Measurements from ENCODE around the gene TNFSF13.

TNFSF13 gene

DNA sequence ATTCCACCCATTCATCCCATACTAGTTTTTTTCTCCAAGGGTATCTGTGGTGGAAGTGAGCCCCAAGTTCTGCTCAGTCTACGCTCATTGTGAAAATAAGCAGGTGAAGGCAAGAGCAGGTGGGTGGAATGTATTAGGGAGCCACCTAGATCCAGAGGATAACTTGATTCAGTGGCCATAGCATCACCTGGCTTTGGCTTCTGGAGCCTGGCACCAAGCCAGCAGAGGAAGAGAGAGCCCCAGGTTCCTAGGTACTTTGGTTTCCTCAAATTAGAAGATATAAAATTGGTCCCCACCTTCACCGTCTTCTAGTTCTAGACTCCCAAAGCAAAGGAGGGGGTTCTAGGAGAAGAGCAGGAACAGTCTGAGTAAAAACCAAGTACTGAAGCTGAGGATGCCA is 52.1 kb downstream of the TNFSF13 start:
- no peak overlapping the region for H3K4me3 ChIP-seq
- no peak for DNase-seq (ENCODE audit: low spot score in 2 of 2)
- peaks cover 12% of the 10 kb centered on the region for H3K4me1 ChIP-seq
- in situ Hi-C loops (cut with MboI; ENCODE audit: low sequenced_read_pairs) = no loop called here
- H3K36me3 ChIP-seq (replicated peaks) = peaks cover 16% of the 10 kb centered on the region
- H3K27me3 ChIP-seq (ENCODE audit: low read depth) = no peaks in the 10 kb centered on the region
- H3K9me3 ChIP-seq = no peaks in the 10 kb centered on the region

All from HAP-1 (cell line).